GM12891 (cell line): ENCODE results near the gene MEIOSIN.

Source experiments
- DNase-seq: peaks from one replicate; pipeline ENCODE4 v3.0.0; 2011; ENCODE audit warnings: low spot score; ENCODE audit not compliant: insufficient read length
- FAIRE-seq: peaks from 2 replicates; lab custom pipeline; 2011; peaks lifted over from hg19 to GRCh38; lab: Jason Lieb, UNC
- PAX5 ChIP-seq: IDR thresholded peaks from 2 replicates; pipeline ENCODE4 v1.6.1; 2011; ENCODE audit warnings: low read length, moderate library complexity, mild to moderate bottlenecking; ENCODE audit not compliant: insufficient read depth, severe bottlenecking
- POLR2A ChIP-seq: IDR thresholded peaks from 2 replicates; pipeline ENCODE4 v1.6.1; 2011; ENCODE audit warnings: low read depth, low read length, control low read depth
- POLR2AphosphoS5 ChIP-seq: IDR thresholded peaks from 2 replicates; pipeline ENCODE4 v1.6.1; 2011; ENCODE audit warnings: low read depth, low read length, control low read depth
- POU2F2 ChIP-seq: IDR thresholded peaks from 2 replicates; pipeline ENCODE4 v1.6.1; 2011; ENCODE audit warnings: low read depth, mild to moderate bottlenecking, control low read depth, low read length, moderate library complexity
- SPI1 ChIP-seq: IDR thresholded peaks from 2 replicates; pipeline ENCODE4 v1.6.1; 2011; ENCODE audit warnings: low read depth, low read length, control low read depth
- TAF1 ChIP-seq: IDR thresholded peaks from 2 replicates; pipeline ENCODE4 v1.6.1; 2011; ENCODE audit warnings: low read depth, low read length, control low read depth

MEIOSIN gene

DNA sequence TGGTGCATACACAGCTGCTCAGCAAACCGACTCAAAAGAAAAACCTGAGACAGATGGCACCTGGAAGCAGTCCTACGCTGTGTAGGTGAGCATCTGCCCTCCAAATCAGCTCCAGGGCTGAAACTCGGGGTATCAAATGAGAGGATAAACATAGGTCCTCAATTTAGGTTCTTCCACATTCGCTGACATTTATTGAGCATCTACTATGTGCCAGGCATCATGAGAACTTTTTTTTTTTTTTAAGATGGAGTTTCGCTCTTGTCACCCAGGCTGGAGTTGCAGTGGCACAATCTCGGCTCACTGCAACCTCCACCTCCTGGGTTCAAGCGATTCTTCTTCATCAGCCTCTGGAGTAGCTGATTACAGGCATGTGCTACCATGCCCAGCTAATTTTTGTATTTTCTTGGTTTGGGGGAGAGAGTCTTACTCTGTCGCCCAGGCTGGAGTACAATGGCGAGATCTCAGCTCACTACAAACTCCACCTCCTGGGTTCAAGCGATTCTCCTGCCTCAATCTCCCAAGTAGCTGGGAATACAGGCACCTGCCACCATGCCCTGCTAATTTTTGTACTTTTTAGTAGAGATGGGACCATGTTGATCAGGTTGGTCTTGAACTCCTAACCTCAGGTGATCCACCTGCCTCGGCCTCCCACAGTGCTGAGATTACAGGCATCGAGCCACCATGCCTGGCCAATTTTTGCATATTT is 27.4 kb upstream of the MEIOSIN start:
- DNase-seq (no peak), FAIRE-seq (peak; percentile 64)
- TF ChIP-seq PAX5 (no peak), POU2F2 (no peak), SPI1 (no peak), POLR2AphosphoS5 (0 out of 2 replicates have a peak, but pooled peaks have one; percentile 23)

DNA sequence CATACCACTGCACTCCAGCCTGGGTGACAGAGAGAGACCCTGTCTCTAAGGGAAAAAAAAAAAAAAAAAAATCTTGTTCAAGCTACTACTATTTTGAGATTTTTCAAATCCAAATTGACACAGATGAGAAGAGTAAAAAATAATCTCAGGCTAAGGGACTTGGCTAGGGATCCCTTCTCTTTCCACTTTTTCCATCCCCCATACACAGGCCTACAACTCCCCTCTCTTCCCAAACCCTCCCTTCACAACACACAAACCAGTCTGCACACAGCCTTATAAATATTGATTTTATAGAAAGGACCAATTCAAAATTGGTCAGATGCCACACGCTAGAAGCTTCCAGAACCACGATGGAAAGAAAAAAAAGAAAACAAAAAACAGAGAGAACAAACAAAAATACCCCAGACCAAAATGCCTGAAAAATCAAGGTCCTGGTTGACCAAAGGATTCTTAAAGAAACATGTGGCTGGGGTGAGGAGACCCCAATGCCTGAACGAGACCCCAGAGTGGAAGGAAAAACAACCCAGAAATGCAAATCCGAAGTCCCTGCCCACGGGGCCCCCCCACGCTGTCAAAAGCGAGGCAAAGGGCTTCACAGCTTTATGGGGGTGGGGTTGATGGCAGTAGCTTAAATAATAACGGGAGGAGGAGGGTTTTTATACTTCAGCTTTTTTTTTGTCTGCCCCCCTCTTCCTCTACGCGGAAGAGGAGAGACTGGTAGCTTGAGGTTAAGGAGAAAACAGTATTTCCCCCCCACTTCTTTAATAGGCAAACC is 22.7 kb upstream of the MEIOSIN start:
- DNase-seq (no peak), FAIRE-seq (no peak)
- no peak for TF ChIP-seq POLR2A
- TF ChIP-seq POLR2AphosphoS5 = no peak
- no peak for TF ChIP-seq PAX5
- no peak for TF ChIP-seq POU2F2
- no peak for TF ChIP-seq TAF1
- TF ChIP-seq SPI1 = no peak

DNA sequence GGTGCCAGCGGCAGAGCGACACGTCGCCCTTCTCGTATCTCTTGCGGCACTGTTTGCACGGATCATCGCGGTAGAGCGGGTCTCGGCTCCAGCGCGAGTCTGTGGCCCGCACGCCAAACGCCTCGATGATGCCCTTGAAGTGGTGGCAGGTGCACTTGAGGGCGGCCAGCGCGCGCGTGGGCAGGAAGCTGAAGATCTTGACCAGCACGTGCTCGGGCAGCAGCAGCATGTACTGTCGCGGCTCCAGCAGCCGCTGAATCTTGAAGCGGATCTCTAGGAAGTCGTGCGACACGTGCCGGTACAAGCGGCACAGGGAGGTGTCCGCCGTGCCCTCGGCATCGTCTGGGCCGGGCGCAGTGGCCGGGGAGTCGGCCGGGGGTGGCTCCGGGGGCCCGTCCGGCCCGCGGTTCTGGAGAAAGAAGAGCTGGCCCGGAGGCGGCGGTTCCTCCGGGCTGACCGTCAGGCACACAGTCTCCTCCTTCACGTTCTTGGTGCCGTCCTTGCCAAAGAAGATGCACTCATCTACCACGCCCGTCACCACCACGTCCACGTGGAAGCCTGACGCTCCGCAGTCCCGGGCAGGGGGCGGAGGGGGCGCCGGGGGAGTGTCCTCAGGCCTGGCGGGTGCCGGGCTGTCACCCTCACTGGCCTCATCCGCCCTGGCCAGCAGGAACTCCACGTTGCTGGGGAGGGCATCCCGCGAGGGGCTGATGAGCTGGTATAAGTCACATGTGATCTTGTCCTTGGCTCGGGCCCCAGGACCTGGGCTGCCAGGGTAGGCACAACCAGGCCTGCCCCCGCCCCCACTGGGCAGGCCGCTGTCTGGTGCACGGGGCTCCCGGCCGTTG is 21.2 kb upstream of the MEIOSIN start:
- TF ChIP-seq POLR2AphosphoS5 = no peak
- TF ChIP-seq TAF1 = no peak
- no peak for TF ChIP-seq POU2F2
- TF ChIP-seq PAX5 = no peak
- no peak for TF ChIP-seq SPI1
- no peak for TF ChIP-seq POLR2A
- FAIRE-seq = no peak
- no peak for DNase-seq

DNA sequence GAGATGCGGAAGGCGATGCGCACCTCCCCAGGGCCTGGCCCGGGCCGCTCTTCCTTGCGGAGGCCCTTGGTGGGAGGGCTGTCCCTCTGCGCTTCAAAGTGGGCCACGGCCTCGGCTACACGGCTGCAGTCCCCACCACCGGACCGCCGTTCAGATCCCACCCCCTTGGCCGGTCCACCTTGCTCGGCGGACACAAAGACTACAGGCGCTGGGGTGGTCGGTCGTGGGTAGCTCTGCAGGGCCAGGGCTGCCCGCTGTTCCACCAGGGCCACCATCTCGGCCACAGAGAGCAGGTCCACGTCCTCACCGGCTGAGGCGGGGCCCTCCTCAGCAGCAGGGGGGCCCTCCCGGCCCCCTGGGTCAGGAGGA is 20.6 kb upstream of the MEIOSIN start:
- TF ChIP-seq POU2F2 (no peak), SPI1 (no peak), POLR2AphosphoS5 (no peak), PAX5 (no peak), POLR2A (no peak), TAF1 (no peak)
- FAIRE-seq = no peak

DNA sequence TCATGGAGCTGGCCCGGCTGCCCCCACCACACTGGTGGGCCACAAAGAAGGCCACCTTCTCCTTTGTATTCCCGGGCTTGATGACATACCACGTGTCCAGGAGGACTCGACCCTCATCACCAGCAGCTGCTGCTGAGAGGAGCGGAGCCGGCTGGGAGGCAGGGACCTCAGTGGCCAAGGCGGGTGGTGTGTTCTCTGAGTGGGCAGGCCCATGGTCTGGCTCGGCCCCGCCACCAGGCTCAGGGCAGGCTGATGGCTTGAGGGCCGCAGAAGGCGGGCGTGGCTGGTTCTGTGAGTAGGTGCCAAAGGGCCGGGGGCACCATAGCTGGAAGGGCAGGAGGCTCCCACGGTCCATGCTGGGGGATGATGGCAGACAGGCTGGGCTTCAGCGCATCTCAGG is 20.1 kb upstream of the MEIOSIN start:
- FAIRE-seq = no peak
- TF ChIP-seq TAF1 (no peak), POU2F2 (no peak), PAX5 (no peak), POLR2AphosphoS5 (no peak), POLR2A (no peak), SPI1 (no peak)
- no peak for DNase-seq

More for the DNA sequence above, 20.6 kb upstream of the MEIOSIN start:
- DNase-seq = no peak

DNA sequence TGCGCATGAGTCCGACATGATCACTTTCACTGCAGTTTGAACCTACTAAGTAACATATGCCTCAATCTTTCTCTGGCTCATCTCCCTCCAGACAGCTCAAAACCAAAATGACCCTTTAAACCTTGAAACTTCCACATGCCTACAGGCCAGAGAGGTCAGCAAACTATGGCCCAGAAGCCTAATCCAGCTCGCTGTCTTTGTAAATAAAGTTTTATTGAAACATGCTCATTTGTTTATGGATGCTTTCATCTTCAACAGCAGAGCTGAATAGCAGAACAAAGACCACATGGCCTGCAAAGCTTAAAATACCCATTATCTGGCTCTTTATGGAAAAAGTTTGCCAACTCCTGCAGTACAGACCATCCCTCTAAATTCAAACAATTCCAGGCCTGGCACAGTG is 18.1 kb upstream of the MEIOSIN start:
- TF ChIP-seq PAX5 (no peak), POLR2A (no peak), SPI1 (no peak), POU2F2 (no peak), POLR2AphosphoS5 (no peak), TAF1 (no peak)
- no peak for FAIRE-seq
- DNase-seq = no peak

DNA sequence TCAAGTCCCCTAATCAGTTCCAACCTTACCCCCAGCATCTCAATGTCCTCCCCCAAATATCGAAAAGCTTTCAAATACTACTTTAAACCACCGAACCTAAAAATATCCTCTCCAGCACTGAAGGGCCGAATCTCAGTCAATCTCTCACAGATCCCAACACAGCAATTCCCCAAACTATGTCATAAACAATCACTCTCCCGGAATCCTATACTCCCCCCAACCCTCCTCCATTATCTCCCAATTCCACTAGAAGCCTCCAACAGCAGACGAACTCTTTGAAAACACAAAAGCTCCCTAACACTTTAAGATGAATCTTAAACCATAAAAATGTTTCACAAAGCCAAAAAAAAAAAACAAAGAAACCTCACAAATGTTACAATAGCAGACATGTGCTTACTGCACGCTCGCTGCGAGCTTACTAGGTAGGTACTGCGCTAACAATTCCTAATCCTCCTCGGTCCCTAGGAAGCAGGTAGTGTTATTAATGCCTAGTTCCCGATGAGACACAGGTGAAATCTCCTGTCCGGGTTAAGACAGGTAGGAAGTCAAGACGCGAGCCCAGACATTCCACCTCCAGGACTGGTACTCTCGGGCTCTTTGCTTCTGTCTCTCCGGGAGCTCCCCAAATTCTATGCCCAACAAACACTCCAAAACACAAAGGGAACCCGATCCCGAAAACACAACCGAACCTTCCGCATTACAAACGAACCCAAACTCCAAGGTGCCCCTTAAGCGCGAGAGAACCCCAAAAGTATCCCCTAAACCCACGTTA is 16.7 kb upstream of the MEIOSIN start:
- FAIRE-seq (no peak), DNase-seq (no peak)
- no peak for TF ChIP-seq TAF1
- TF ChIP-seq SPI1 = no peak
- TF ChIP-seq POLR2A = no peak; the same call in 1 of the 2 replicates

DNA sequence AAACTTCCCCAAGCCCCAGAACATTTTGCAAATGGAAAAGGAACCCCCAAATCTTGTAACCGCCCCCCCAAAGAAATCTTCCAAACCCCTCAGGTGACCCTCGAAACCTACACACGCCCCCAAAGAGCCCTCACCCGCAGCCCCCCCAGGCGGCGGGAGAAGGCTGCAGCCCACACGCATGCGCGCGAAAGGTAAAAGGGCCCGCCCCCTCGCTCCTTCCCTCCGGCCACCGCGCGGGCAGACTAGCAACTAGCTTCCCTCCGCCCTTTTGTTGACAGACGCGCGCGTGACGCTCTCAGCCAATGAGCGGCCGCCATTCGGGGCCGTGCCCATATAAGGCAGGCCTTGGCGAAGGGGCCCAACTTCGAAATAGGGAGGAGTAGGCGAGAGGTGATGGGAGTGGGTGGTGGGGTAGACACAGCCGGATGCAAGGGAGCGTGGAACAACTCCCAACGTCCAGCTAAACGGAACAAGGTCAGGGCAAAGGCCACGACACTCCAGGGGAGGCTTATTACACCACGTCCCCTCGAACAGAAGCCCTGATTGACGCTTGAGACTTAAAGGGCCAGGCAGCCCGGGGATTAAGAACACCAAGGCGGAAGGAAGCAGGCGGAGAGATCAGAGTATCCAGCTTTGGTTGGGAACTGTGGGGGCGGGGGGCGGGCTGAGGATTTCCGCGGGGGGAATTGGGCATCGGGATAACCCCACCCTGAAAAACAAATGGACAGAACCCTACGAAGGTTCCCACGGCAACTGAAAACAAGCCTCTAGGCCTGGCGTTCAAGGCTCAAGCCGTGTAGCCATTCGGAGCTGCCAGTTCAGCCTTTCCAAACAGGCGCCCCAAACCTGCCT is 15.9 kb upstream of the MEIOSIN start:
- FAIRE-seq = peak; percentile 99
- peak; percentile 94 for DNase-seq
- TF ChIP-seq POLR2AphosphoS5 (peak; percentile 74), TAF1 (peak; percentile 5; the same call in 1 of the 2 replicates), PAX5 (no peak), SPI1 (0 out of 2 replicates have a peak, but pooled peaks have one; percentile 4), POLR2A (0 out of 2 replicates have a peak, but pooled peaks have one; percentile 10), POU2F2 (peak; percentile 72)
